HS-5 (cell line): ENCODE data around the gene PTPRF.

Experiments
- DNase-seq: peaks from one replicate; pipeline ENCODE4 v3.0.0-alpha.2; 2012; ENCODE audit warnings: low read depth

Gene PTPRF

DNA sequence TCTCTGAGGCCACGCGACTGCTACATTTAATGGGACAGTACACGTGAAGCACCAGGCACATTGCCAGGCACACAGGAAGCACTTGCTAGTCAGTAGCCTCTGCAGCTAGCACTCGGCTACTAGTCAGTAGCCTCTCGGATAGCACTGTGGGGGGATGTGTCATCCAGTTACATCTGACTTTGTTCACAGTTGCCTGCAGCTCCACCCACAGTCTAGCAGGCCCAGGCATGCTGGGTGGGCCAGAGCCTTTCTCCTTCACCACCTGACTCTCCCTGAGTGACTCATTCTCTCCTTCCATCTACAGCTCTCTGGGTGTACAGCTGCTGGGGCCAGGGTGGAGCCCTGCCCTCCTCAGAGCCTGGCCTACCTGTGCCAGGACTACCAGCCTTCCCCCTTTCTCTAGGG, 51.5 kb downstream of the PTPRF start:
- DNase-seq: peak; percentile 93

DNA sequence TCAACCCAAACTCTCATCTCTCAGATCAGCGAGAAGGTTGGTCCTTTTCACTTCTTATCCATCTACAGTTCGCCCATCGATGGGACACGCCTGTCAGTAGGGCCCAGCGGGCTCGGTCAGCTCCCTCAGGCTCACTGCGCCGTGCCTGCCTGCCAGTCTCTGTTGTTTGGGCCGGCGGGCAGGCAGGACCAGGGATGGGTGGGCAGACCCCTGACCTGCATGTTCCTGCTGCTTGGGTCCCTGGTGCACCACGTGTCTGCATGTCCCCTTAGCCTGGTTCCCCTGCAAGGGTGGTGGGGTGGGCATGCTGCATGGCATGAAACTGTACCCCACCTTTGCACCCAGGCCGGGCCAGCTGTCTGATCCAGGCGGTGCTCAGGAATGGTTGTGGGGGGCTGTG, 52.4 kb downstream of the PTPRF start:
- DNase-seq: no peak

DNA sequence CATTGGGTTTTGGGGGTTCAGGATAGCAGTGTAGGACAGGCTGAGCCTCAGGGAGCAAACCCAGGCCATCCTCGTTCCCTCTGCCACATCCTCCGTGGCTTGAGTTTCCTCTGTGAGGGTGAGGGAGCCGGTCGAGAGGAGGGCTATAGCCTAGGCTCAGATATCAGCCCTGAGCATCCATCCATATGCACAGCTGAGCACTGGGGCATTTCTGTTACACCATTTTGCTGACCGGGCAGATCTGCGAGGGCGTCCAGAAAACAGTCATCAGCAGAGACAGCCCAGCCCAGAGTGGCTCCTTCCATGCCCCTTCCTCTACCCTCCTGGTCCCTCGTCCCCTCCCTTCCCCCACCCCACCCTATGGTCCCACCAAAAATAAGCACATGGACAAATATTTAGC, 53.5 kb downstream of the PTPRF start:
- DNase-seq: no peak

DNA sequence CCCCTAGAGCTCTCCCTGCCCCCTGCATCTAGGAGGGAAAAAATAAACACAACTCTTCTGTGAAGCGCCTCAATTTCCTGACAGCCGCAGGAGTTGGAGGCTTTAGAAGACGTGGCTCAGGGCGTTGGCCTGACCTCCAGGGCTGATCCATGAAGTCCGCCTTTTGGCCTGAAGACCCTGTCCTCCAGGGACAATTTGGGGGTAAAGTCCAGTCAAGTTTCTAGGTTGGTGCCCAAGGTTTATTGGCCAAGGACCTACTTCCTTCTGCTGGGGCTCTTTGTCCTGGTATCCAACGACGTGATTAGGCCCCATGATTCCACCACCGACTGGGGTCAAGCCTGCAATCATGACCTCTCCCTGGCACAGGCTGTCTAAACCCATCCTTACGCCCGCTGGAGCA, 54.9 kb downstream of the PTPRF start:
- DNase-seq: no peak

DNA sequence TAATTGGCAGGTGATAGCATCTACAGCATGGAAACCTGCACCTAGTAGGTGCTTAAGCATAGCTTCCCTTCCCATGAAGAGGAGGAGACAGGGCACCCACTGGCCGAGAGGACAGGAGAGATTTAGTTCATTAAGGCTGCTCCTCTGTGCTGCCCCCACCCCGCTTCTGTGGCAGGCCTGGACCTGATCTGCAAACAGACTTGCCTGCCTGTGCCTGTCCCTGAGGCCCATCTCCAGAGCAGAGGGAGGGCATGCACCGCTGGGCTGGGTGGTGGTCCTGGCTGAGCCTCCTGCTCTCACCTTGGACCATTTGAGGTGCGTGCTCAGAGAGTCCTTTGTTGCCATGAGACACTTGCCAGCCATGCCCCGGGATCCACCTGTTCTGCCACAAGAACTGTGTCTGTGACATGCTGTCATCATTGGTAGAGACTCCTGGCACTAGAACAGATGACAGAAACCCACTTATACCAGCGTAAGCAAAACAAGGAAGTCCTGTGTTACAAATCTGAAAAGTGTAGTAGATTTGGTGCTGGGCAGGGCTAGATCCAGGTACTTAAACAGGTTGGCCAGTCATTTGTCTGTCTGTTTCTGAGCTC, 55.6 kb downstream of the PTPRF start:
- no peak for DNase-seq

DNA sequence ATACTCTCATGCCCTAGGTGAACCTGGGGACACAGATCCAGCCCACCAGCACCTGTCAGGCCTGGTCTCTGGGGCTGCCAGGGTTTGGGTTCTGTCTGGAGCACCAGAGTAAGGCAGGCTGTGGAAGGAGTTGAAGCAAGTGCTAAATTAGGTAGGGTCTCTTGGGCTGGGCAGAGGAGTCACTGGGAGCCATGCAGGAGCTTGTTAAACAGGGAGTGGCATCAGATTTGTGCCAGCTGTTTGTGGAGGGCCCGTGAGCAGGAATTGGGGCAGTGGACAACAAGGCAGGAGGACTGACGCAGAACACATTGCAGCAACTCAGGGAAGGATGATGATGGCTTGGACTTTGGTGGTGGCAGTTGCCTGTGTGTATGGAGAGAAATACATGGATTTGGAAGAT, 56.3 kb downstream of the PTPRF start:
- DNase-seq: no peak

DNA sequence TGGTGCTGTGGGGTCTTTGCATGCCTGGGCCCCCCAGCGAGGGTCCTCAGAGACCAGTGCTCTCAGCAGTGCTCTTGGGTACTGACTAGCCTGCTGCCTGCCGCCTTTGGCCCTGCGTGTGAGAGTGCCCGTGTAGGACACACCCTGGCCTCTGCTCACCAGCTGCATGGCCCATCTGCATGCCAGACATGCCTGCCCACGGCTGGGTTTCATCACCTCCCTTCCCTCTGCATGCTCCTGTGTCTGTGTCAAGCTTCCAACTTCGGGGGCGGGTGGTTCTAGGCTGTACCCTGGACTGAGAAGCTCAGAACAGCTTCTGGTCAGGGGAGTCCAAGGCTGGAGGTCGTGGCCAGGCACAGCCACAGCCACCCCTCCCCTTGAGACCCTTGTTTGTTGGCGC, 56.9 kb downstream of the PTPRF start:
- DNase-seq: no peak

DNA sequence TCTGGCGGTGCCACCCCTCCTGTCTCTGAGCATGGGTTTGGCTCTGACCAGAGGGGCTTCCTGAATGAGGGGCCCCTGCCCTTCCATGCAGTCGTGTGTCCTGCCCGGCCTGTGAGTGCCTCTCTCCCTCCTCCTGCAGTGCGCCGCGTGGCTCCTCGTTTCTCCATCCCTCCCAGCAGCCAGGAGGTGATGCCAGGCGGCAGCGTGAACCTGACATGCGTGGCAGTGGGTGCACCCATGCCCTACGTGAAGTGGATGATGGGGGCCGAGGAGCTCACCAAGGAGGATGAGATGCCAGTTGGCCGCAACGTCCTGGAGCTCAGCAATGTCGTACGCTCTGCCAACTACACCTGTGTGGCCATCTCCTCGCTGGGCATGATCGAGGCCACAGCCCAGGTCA, 57.9 kb downstream of the PTPRF start:
- DNase-seq: no peak

DNA sequence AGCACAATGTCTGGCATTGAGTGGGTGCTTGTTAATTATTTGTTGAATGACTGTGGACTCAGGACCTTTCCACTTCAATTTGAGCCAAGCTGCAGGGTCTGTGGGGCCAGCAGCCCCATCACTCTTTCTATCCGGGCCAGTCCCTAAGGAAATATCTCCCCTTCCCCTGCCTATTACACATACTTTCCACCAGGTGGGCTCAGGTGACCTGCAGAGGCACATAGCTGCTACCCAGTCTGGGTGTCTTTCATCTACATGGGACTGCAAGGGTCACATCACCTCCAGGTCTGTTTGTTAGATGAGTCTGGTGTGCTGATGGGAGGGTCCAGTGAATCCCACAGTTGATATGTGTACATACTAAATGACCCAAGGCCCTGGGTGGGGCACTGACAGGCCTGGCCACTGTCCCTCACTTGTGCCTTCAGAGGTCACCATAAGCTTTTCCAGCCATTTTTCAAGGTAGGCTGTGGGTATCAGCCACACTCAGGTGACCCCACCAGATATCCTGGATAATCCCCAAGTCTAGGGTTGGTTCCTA, 59.8 kb downstream of the PTPRF start:
- no peak for DNase-seq

DNA sequence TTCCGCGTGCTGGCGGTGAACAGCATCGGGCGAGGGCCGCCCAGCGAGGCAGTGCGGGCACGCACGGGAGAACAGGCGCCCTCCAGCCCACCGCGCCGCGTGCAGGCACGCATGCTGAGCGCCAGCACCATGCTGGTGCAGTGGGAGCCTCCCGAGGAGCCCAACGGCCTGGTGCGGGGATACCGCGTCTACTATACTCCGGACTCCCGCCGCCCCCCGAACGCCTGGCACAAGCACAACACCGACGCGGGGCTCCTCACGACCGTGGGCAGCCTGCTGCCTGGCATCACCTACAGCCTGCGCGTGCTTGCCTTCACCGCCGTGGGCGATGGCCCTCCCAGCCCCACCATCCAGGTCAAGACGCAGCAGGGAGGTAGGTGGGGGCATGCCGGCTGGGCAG, 60.5 kb downstream of the PTPRF start:
- no peak for DNase-seq

DNA sequence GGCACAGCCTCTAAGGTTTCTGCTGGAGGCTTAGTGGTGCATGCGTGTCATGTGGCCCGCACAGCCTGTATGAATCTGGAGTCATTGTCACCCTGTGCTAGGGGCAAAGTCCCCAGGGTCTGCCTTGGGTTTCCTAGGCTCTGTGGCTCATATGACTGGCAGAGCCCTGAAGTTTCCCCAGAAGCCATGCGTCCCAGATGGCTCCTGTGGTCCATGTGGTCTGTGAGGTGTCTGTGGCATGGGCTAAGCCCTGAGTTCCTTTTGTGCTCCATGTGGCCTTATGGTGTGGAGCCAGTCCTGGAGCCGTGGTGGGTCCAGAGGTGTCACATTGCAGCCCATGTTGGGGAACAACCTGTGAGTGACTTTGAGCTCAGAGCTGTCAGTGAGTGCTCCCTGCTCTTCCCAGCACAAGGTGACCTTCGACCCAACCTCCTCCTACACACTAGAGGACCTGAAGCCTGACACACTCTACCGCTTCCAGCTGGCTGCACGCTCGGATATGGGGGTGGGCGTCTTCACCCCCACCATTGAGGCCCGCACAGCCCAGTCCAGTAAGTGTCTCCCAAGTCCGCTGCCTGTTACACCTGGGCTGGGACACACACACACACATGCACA, 61.5 kb downstream of the PTPRF start:
- no peak for DNase-seq

DNA sequence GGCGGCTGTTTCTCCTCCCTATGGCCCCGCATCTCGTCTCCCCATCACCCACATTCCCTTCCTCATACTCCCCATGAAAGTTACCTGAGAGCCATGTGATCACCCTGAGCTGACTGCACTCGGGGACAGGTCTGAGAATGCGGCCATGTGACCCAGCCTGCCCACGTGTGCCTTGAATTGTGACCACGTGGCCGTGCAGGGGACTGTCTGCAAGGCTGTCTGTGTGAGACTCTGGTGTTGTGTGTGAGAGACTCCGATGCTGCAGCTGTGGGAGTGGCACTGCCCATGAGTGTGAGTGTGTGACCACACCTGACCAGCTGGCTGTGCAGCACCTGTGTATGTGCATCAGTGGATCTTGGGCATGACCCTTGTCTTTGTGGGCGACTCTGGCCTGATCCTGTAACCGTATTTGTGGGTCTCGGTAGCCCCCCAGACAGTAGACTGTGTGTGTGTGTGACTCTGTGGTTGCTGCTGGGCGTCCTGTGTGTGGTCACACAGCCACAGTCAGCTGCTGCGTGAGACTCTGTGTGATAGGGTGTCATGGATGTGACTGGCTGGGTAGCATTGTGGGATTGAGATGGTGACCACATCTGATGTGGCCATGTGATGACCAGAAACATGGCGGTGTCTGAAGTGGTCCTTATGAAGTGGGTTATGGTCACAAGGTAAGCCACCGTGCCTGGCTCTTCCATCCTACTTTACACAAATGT, 62.4 kb downstream of the PTPRF start:
- no peak for DNase-seq

DNA sequence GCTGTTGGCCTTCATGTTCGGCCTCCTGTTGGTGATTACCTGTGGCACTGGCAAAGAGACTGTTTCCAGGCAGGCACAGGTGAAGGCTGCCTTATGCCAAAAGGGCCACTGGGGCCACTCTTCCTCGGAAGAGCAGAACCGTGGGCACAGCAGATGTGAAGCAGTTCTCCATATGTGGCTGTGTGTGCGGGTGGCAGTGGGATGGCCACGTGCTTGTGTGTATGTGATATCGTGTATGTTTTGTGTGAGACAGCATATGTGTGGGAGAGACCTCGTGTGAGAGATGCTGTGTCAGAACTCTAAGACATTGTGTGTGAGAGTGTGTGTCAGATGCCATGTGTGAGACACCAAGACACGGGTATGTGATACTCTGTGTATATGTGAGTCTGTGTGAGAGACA, 65.9 kb downstream of the PTPRF start:
- no peak for DNase-seq

DNA sequence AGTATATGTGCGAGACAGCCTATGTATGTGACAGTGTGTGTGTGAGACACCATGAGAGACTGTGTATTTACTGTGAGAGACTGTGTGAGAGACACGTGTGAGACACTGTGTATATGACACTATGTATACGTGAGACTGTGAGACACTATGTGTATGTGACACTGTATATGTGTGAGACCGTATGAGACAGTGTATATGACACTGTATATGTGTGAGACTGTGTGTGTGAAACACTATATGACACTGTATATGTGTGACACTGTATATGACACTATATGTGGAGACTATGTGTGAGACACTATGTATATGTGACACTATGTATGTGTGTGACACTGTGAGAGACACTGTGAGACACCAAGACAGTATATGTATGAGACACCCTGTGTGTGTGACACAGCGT, 66.3 kb downstream of the PTPRF start:
- DNase-seq: no peak

DNA sequence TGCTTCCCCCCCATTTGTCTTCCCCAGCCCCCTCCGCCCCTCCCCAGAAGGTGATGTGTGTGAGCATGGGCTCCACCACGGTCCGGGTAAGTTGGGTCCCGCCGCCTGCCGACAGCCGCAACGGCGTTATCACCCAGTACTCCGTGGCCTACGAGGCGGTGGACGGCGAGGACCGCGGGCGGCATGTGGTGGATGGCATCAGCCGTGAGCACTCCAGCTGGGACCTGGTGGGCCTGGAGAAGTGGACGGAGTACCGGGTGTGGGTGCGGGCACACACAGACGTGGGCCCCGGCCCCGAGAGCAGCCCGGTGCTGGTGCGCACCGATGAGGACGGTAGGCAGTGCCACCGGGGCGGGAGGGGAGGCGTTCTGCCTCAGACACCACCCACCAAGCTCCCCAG, 67.0 kb downstream of the PTPRF start:
- no peak for DNase-seq

DNA sequence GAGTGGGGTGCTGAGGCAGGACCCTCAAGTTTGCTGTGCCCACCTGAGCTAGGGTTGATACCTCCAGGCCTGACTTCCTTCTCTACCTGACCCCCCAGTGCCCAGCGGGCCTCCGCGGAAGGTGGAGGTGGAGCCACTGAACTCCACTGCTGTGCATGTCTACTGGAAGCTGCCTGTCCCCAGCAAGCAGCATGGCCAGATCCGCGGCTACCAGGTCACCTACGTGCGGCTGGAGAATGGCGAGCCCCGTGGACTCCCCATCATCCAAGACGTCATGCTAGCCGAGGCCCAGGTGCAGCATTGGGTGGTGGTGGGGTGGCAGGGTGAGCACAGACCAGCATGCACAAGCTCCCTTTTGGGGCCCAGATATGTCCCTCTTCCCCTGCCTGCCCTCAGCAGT, 67.9 kb downstream of the PTPRF start:
- no peak for DNase-seq

DNA sequence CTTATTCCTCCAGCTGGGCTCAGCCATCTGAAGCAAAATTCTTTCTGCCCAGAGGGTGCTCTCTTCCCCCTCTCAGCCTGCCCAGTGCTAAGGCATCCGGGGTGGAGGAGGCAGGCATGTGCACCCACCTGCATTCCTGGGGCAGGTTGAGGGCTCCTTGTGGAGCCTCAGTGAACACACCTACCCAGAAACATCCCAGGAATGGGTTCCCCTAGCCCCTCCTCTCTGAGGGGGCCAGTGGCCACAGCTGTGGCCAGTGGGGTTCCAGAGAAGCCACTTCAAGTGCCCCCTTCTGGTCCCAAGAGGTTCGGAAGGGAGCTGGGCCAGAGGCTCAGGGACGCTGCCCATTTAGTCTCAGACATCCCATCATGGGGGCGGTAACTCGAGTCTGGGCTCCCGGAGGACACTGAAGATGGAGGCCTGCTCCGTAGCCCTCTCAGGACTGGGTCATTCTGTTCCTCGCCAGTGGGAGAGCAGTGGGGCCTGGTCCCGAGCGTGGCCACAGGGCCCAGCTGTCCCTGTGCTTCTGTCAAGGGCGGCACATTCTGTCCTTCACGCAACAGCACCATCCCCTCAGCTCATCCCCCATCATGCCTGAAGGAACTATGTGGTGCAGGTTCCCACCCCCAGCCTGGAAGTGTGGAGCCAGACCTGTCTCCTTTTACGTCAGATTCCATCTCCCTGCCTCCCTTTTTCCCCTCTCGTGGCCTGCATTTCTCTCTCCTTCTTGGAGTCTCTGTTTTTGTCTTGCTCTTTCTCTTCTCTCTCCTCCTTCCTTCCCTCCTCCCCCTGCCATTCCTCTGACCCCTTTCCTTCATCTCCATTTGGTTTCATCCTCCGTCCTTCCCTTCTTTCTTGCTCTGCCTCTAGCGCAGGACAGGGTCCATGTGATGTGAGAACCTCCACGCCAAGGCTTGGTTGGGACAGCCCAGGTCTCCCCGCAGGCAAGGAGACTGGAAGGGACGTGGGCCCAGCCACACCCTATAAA, 69.6 kb downstream of the PTPRF start:
- no peak for DNase-seq

DNA sequence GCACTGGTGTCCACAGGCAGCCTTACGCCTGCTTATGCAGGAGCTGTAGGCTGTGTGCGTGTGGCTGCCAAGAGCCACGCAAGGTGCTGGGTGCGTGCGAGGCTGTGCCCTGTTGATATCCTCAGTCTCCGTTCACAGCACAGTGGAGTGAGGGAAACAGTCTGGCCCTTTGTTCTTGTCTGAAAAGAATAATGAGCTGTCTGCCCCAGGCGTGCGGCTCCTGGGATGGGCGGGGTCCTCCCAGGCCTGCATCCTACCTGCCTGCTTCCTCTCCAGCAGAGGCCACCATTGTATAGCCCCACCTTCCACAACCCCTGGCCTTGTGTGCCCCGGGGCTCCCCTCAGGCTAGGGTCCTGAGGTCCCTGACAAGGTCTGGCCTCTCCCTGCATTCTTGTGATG, 72.3 kb downstream of the PTPRF start:
- DNase-seq: no peak

DNA sequence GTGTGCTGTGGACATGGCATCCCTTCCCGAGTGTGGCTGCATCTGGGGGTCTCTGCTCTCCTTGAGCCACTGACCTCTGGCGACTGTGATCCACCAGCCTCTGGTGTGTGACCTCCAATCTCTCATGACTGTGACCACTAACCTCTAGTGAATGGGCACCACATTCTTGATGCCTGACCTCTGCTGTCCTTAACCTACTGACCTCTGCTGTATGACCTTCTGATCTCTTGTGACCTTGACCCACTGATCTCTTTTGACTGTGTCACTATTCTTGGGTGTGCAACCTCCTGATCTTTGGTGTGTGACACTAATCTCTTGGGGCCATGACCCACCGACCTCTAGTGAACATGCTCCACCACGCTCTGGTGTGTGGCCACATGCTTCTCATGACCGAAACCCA, 73.5 kb downstream of the PTPRF start:
- DNase-seq: no peak

DNA sequence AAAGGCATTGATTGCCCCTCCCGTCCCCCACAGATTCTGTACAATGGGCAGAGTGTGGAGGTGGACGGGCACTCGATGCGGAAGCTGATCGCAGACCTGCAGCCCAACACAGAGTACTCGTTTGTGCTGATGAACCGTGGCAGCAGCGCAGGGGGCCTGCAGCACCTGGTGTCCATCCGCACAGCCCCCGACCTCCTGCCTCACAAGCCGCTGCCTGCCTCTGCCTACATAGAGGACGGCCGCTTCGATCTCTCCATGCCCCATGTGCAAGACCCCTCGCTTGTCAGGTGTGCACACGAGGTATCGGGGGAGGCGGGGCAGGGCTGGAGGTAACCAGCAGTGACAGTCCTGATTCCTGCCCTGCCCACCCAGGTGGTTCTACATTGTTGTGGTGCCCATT, 74.5 kb downstream of the PTPRF start:
- DNase-seq: no peak

DNA sequence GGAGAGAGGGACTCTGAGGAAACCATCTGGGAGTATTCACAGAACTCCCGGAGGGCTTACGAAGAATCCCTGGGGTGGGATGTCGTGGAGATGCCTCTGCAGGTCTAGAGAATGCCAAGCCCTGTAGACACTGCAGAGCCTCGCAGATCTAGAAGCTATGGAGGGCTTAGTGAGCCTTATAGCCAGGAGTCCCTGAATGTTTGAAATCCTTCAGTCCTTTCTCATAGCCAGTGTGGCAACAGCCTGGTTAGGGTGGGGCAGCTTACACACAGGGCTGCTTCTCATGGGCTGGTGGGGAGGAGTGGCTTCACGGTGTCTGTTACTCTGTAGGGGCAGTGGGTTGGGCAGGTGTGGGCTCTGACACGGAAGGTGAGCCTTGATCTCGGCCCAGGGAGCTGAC, 75.1 kb downstream of the PTPRF start:
- no peak for DNase-seq

DNA sequence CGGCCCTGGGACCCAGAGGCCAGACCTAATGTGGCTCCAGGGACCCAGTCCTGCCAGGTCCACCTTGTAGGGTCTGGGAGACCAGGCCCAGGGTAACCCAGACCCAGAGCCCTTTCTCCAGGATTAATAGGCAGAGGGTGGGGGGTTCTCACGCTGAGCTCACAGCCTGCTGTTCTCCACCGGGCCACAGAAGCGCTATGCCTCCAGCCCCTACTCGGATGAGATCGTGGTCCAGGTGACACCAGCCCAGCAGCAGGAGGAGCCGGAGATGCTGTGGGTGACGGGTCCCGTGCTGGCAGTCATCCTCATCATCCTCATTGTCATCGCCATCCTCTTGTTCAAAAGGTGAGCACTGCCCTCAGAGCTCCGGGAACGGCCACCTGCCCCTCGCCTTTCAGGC, 75.9 kb downstream of the PTPRF start:
- no peak for DNase-seq
